ENCODE results near the gene NOMO2. TPM values are rescaled to one million over a fixed set of nuclear protein-coding genes. Genes with fewer than 3 reads are reported as not detected.
"Not testable (repeated sequence)": the region's sequence is repeated elsewhere in the genome, so short reads cannot be mapped to it uniquely, and the experiment has no call there.

The NOMO2 gene
- 100 to 1,000 TPM; 223 to 229 TPM for total RNA-seq

- not testable (repeated sequence) for H3K36me3 ChIP-seq, H3K27me3 ChIP-seq, H3K4me1 ChIP-seq, H3K9me3 ChIP-seq
- peak within 1 kb of the TSS; percentile 65 to 67 for H3K4me3 ChIP-seq
- peak; percentile 74 for DNase-seq (ENCODE audit: low spot score)
- H3K27ac ChIP-seq = peak within 1 kb of the TSS; percentile 59 to 64
Measured at GRCh38 chr16:18561727-18562314, at the start of gene NOMO2. NOMO2 (minus strand) TSS chr16:18562097; CDS start chr16:18562040, 57 bp downstream.

DNA sequence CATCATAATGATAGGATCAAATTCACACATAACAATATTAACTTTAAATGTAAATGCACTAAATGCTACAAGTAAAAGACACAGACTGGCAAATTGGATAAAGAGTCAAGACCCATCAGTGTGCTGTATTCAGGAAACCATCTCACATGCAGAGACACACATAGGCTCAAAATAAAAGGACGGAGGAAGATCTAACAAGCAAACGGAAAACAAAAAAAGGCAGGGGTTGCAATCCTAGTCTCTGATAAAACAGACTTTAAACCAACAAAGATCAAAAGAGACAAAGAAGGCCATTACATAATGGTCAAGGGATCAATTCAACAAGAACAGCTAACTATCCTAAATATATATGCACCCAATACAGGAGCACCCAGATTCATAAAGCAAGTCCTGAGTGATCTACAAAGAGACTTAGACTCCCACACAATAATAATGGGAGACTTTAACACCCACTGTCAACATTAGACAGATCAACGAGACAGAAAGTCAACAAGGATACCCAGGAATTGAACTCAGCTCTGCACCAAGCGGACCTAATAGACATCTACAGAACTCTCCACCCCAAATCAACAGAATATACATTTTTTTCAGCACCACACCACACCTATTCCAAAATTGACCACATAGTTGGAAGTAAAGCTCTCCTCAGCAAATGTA, 48.4 kb upstream of the NOMO2 start:
- H3K27me3 ChIP-seq; H3K36me3 ChIP-seq; DNase-seq (ENCODE audit: low spot score); H3K9me3 ChIP-seq; H3K27ac ChIP-seq; H3K4me1 ChIP-seq; H3K4me3 ChIP-seq: not testable (repeated sequence)

- H3K4me1 ChIP-seq; H3K27me3 ChIP-seq; H3K9me3 ChIP-seq; H3K36me3 ChIP-seq; DNase-seq (ENCODE audit: low spot score); H3K27ac ChIP-seq; H3K4me3 ChIP-seq: not testable (repeated sequence)
Measured at GRCh38 chr16:18608271-18608670, 46.4 kb upstream of the NOMO2 start.

- not testable (repeated sequence) for H3K27me3 ChIP-seq; H3K4me3 ChIP-seq; H3K4me1 ChIP-seq; DNase-seq (ENCODE audit: low spot score); H3K36me3 ChIP-seq; H3K9me3 ChIP-seq; H3K27ac ChIP-seq
Measured at GRCh38 chr16:18603572-18604246, 41.8 kb upstream of the NOMO2 start.

DNA sequence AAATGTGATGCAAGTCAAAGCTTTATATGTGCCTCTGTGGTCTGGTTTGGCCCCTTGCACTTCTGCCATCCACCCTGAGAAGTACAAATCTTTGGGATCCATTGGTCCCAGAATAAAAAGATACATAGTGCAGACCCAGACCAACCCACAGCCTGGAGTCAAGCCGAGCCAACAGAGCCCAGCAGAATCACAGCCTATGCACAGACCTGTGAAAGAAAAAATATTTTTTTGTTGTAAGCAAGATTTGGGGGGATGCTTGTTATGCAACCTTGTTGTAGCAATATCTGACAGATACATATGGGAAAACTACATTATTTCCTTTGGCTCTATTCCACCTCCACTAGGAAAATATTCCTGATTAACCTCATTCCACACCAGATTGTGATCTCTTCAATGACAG, 36.7 kb upstream of the NOMO2 start:
- not testable (repeated sequence) for H3K4me1 ChIP-seq; H3K27me3 ChIP-seq; H3K36me3 ChIP-seq; DNase-seq (ENCODE audit: low spot score); H3K4me3 ChIP-seq; H3K9me3 ChIP-seq; H3K27ac ChIP-seq

- not testable (repeated sequence) for DNase-seq (ENCODE audit: low spot score); H3K4me3 ChIP-seq; H3K9me3 ChIP-seq; H3K4me1 ChIP-seq; H3K27me3 ChIP-seq; H3K36me3 ChIP-seq; H3K27ac ChIP-seq
Measured at GRCh38 chr16:18597734-18598133, 35.8 kb upstream of the NOMO2 start.

GRCh38 chr16:18597319-18597718, 35.4 kb upstream of the NOMO2 start:
- H3K4me1 ChIP-seq; H3K27me3 ChIP-seq; H3K27ac ChIP-seq; H3K36me3 ChIP-seq; H3K9me3 ChIP-seq; H3K4me3 ChIP-seq; DNase-seq (ENCODE audit: low spot score): not testable (repeated sequence)

GRCh38 chr16:18595796-18596195, 33.9 kb upstream of the NOMO2 start:
- H3K36me3 ChIP-seq, H3K27me3 ChIP-seq: not testable (repeated sequence)

DNA sequence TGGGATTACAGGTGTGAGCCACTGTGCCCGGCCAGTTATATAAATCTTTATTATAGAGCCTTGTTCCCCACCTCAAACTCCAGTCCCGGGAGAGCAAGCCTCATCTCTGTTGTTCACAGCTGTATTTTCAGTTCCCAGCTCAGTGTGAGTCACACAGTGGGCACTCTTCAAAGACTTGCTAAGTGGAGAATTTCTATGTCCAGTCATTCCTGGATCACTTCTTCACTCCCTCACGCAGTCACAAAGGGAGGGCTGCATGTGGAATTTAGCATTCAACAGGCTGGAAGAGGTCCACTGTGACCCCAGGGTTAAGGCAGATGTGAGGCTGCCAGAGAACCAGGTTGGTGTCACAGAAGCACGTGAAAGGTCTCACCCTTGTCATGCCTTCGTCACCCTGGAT, 33.0 kb upstream of the NOMO2 start:
- DNase-seq (ENCODE audit: low spot score); H3K36me3 ChIP-seq; H3K27ac ChIP-seq; H3K4me1 ChIP-seq; H3K9me3 ChIP-seq; H3K27me3 ChIP-seq; H3K4me3 ChIP-seq: not testable (repeated sequence)

More at GRCh38 chr16:18595796-18596195, 33.9 kb upstream of the NOMO2 start:
- not testable (repeated sequence) for H3K27ac ChIP-seq; DNase-seq (ENCODE audit: low spot score); H3K4me3 ChIP-seq; H3K9me3 ChIP-seq; H3K4me1 ChIP-seq

DNA sequence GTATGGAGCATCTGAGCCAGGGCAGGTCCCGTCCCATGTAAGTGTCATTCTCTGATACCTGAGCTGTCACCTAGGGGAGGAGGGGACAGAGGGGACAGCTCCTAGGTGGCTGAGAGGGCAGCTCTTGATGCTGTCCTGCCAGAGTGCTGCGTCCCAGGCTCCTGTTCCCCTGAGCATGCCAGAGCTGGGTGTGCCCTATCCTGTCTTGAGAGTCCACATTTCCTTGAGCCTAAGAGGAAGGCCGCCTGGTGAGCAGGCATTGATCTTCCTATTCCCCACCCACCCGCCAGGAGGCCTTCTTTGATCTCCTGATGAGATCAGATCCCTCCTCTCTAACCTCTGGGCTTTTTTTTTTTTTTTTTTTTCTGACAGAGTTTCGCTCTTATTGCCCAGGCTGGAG, 32.0 kb upstream of the NOMO2 start:
- H3K27ac ChIP-seq; H3K4me1 ChIP-seq; DNase-seq (ENCODE audit: low spot score); H3K36me3 ChIP-seq; H3K4me3 ChIP-seq; H3K9me3 ChIP-seq; H3K27me3 ChIP-seq: not testable (repeated sequence)

- H3K4me1 ChIP-seq; H3K9me3 ChIP-seq; H3K36me3 ChIP-seq; H3K27ac ChIP-seq; H3K4me3 ChIP-seq; DNase-seq (ENCODE audit: low spot score); H3K27me3 ChIP-seq: not testable (repeated sequence)
Measured at GRCh38 chr16:18592982-18593381, 31.1 kb upstream of the NOMO2 start.

DNA sequence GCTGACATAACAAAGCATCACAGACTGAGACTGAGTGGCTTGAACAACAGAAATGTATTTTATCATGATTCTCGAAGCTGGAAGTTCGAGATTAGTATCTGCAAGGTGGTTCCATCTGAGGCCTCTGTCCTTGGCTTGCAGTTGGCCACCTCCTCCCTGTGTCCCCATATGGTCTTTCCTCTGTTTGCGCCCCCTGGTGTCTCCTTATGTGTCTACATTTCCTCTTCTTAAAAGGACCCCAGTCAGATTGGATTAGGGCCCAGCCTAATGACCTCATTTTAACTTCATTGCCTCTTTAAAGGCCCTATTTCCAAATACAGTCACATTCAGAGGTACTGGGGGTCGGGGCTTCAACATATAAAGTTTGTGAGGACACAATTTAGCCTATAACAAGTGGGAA, 30.0 kb upstream of the NOMO2 start:
- H3K9me3 ChIP-seq; DNase-seq (ENCODE audit: low spot score); H3K27ac ChIP-seq; H3K27me3 ChIP-seq; H3K4me1 ChIP-seq; H3K4me3 ChIP-seq; H3K36me3 ChIP-seq: not testable (repeated sequence)

GRCh38 chr16:18591441-18591840, 29.5 kb upstream of the NOMO2 start:
- not testable (repeated sequence) for H3K36me3 ChIP-seq; DNase-seq (ENCODE audit: low spot score); H3K27ac ChIP-seq; H3K27me3 ChIP-seq; H3K9me3 ChIP-seq; H3K4me1 ChIP-seq; H3K4me3 ChIP-seq

DNA sequence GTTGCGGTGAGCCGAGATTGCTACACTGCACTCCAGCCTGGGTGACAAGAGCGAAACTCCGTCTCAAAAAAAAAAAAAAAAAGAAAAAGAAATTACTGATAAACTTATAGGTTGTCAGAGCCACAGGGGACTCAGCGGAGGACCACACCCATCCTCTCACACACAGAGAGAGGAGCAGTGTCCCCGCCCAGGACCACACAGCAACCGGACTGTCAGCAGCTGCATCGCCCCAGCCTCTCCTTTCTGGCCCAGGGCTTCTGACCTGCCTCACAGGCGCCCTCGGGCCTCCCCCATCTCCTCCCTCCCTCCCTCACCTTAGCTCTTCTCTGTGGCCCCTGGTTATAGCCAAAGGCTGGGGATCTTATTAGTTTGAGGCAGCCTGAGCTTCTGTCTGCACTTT, 27.9 kb upstream of the NOMO2 start:
- H3K27ac ChIP-seq; DNase-seq (ENCODE audit: low spot score); H3K9me3 ChIP-seq; H3K4me1 ChIP-seq; H3K27me3 ChIP-seq; H3K36me3 ChIP-seq; H3K4me3 ChIP-seq: not testable (repeated sequence)
